ENCODE results near the gene KIZ. TPM values are rescaled to one million over a fixed set of nuclear protein-coding genes. Genes with fewer than 3 reads are reported as not detected.

The KIZ gene
- total and polyA plus RNA-seq, 2 donors from 2014 or later, result 17.3 to 21.8 TPM

GRCh38 chr20:21145424-21145823, 19.5 kb downstream of the KIZ start:
- TF ChIP-seq CTCF (IDR thresholded peaks at IDR 0.05; ENCODE audit: borderline replicate concordance, extremely low read depth, insufficient read depth), result no peak
- FAIRE-seq, result no peak
- Histone ChIP-seq H3K9me3 (ENCODE audit: control insufficient read depth in 2 of 3, insufficient read depth in 1 of 3, low read length in 3 of 3) (no peaks in the 10 kb centered on the region), H3K4me3 (ENCODE audit: low read length in 3 of 3) (no peak overlapping the region), H3K27ac (ENCODE audit: low read depth in 2 of 2, low read length in 2 of 2) (no peak overlapping the region), H3K4me1 (ENCODE audit: control insufficient read depth in 2 of 3, insufficient read depth in 2 of 3, low read depth in 1 of 3, low read length in 3 of 3) (no peaks in the 10 kb centered on the region), H3K9ac (ENCODE audit: low read length in 3 of 3) (no peak overlapping the region), H3K27me3 (ENCODE audit: control insufficient read depth, insufficient read depth, low read length) (no peaks in the 10 kb centered on the region), H3K36me3 (ENCODE audit: control insufficient read depth in 2 of 3, insufficient read depth in 3 of 3, low read length in 3 of 3) (peaks cover 0 to 4% (median 2%) of the 10 kb centered on the region in 3 donors)
- DNase-seq, result no peak
- intact Hi-C loops (cut with DNase I), result no loop called here

- no peak for FAIRE-seq
- H3K4me1 ChIP-seq (ENCODE audit: control insufficient read depth in 2 of 3, insufficient read depth in 2 of 3, low read depth in 1 of 3, low read length in 3 of 3), result no peaks in the 10 kb centered on the region
- no peak for TF ChIP-seq CTCF (IDR thresholded peaks at IDR 0.05; ENCODE audit: borderline replicate concordance, extremely low read depth, insufficient read depth)
- no peak overlapping the region for H3K27ac ChIP-seq (ENCODE audit: low read depth in 2 of 2, low read length in 2 of 2)
- H3K4me3 ChIP-seq (ENCODE audit: low read length in 3 of 3), result no peak overlapping the region
- no peaks in the 10 kb centered on the region for H3K9me3 ChIP-seq (ENCODE audit: control insufficient read depth in 2 of 3, insufficient read depth in 1 of 3, low read length in 3 of 3)
- H3K27me3 ChIP-seq (ENCODE audit: control insufficient read depth, insufficient read depth, low read length), result no peaks in the 10 kb centered on the region
- intact Hi-C loops (cut with DNase I), result no loop called here
- peaks cover 0 to 4% (median 2%) of the 10 kb centered on the region in 3 donors for H3K36me3 ChIP-seq (ENCODE audit: control insufficient read depth in 2 of 3, insufficient read depth in 3 of 3, low read length in 3 of 3)
- DNase-seq, result no peak
- H3K9ac ChIP-seq (ENCODE audit: low read length in 3 of 3), result no peak overlapping the region
These were observed 20.3 kb downstream of the KIZ start for GRCh38 chr20:21146215-21146614.

DNA sequence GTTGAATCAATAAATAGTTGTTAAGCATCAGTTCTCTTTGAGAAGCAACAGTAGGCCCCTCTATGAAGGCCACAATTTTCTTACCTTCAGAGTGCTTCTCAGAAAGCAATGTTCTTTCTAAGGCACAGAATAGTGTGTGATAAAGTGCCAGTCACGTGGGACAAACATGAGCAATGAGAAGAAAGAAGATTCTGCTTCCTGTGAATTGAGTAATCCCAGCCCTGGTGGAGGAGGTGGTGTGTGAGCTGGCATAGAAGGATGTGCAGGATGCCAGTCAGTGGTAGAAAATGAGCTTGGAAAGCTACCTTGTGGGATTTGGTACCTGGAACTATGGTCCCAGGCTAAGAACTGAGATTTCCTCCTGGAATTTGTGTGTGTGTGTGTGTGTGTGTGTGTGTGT, 21.7 kb downstream of the KIZ start:
- DNase-seq (no peak), FAIRE-seq (no peak)
- no peak for TF ChIP-seq CTCF (IDR thresholded peaks at IDR 0.05; ENCODE audit: borderline replicate concordance, extremely low read depth, insufficient read depth)
- H3K9me3 ChIP-seq (ENCODE audit: control insufficient read depth in 2 of 3, insufficient read depth in 1 of 3, low read length in 3 of 3), result no peaks in the 10 kb centered on the region
- no peak overlapping the region for H3K27ac ChIP-seq (ENCODE audit: low read depth in 2 of 2, low read length in 2 of 2)
- no peak overlapping the region for H3K9ac ChIP-seq (ENCODE audit: low read length in 3 of 3)
- peaks cover 0 to 4% (median 0%) of the 10 kb centered on the region in 3 donors for H3K36me3 ChIP-seq (ENCODE audit: control insufficient read depth in 2 of 3, insufficient read depth in 3 of 3, low read length in 3 of 3)
- H3K4me3 ChIP-seq (ENCODE audit: low read length in 3 of 3), result no peak overlapping the region
- no peaks in the 10 kb centered on the region for H3K4me1 ChIP-seq (ENCODE audit: control insufficient read depth in 2 of 3, insufficient read depth in 2 of 3, low read depth in 1 of 3, low read length in 3 of 3)
- H3K27me3 ChIP-seq (ENCODE audit: control insufficient read depth, insufficient read depth, low read length), result no peaks in the 10 kb centered on the region
- intact Hi-C loops (cut with DNase I), result no loop called here

GRCh38 chr20:21149344-21149743, 23.5 kb downstream of the KIZ start:
- Histone ChIP-seq H3K9ac (ENCODE audit: low read length in 3 of 3) (no peak overlapping the region), H3K9me3 (ENCODE audit: control insufficient read depth in 2 of 3, insufficient read depth in 1 of 3, low read length in 3 of 3) (no peaks in the 10 kb centered on the region), H3K4me1 (ENCODE audit: control insufficient read depth in 2 of 3, insufficient read depth in 2 of 3, low read depth in 1 of 3, low read length in 3 of 3) (no peaks in the 10 kb centered on the region), H3K27me3 (ENCODE audit: control insufficient read depth, insufficient read depth, low read length) (no peaks in the 10 kb centered on the region), H3K27ac (ENCODE audit: low read depth in 2 of 2, low read length in 2 of 2) (no peak overlapping the region), H3K36me3 (ENCODE audit: control insufficient read depth in 2 of 3, insufficient read depth in 3 of 3, low read length in 3 of 3) (peaks cover 0 to 4% (median 0%) of the 10 kb centered on the region in 3 donors), H3K4me3 (ENCODE audit: low read length in 3 of 3) (no peak overlapping the region)
- intact Hi-C loops (cut with DNase I), result no loop called here
- DNase-seq (no peak), FAIRE-seq (no peak)
- TF ChIP-seq CTCF (IDR thresholded peaks at IDR 0.05; ENCODE audit: borderline replicate concordance, extremely low read depth, insufficient read depth), result no peak
